GM10266 (cell line): ENCODE measurements around the gene PPP4R4.
"Not testable (repeated sequence)": the region's sequence is repeated elsewhere in the genome, so short reads cannot be mapped to it uniquely, and the experiment has no call there.

ENCODE experiments used
- DNase-seq: peaks from one replicate; pipeline ENCODE4 v3.0.0; 2012; ENCODE audit errors: extremely low spot score
- TF ChIP-seq, protein P1 (sequence below): IDR thresholded peaks from 2 replicates; pipeline ENCODE4 v1.5.1; 2012; ENCODE audit warnings: mild to moderate bottlenecking, low read depth; ENCODE audit not compliant: control insufficient read depth, insufficient read depth; ENCODE audit errors: missing control alignments

Gene PPP4R4

DNA sequence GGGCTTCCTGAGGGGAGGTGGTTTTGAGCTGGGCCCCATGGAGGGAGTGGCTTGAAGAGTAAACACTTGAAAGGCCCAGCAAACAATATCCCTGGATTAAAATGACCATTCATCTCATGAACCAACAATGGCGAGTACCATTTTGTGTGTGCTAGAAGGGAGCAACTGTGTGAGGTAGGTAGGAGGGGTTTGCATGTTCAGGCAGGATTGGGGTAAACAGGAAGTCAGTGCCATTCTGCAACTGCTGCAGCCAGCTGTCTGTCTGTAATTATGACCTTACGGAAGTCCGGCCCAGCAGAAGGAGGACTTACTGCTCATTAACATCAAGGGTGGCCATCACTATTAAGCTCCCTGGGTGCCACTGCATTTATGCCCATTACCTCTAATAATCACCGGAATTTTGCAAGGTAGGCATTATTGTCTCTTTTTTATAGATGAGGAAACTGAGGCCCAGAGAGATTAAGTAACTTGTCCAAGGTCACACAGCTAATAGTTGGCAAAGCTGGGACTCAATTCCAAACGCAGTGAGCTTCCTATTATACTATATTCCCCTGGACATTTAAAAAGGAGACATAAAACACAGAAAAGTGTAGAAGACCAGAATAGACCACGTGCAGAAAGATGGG lies 28.1 kb upstream of the PPP4R4 start:
- TF ChIP-seq, protein P1, sequence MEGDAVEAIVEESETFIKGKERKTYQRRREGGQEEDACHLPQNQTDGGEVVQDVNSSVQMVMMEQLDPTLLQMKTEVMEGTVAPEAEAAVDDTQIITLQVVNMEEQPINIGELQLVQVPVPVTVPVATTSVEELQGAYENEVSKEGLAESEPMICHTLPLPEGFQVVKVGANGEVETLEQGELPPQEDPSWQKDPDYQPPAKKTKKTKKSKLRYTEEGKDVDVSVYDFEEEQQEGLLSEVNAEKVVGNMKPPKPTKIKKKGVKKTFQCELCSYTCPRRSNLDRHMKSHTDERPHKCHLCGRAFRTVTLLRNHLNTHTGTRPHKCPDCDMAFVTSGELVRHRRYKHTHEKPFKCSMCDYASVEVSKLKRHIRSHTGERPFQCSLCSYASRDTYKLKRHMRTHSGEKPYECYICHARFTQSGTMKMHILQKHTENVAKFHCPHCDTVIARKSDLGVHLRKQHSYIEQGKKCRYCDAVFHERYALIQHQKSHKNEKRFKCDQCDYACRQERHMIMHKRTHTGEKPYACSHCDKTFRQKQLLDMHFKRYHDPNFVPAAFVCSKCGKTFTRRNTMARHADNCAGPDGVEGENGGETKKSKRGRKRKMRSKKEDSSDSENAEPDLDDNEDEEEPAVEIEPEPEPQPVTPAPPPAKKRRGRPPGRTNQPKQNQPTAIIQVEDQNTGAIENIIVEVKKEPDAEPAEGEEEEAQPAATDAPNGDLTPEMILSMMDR, result no peak
- DNase-seq, result no peak

DNA sequence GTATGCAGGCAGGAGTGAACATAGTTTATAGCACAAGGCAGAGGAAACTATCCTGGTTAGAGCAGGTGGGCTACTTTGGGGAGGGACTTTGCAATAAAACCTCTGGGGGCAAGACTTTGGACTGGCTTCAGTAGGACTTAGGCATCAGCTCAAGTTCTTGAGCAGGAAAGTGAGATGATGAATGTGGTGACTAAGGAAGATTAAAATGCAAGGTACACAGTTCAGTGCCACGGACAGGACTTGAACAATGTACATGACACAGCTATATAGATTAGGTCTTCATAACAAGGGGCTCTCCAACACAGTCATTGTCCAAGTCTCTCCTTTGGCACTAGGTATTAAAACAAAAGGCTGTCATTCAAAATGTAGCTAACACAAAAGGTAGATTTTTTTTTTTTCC lies 21.4 kb upstream of the PPP4R4 start:
- DNase-seq, result no peak
- TF ChIP-seq, protein P1, result no peak

DNA sequence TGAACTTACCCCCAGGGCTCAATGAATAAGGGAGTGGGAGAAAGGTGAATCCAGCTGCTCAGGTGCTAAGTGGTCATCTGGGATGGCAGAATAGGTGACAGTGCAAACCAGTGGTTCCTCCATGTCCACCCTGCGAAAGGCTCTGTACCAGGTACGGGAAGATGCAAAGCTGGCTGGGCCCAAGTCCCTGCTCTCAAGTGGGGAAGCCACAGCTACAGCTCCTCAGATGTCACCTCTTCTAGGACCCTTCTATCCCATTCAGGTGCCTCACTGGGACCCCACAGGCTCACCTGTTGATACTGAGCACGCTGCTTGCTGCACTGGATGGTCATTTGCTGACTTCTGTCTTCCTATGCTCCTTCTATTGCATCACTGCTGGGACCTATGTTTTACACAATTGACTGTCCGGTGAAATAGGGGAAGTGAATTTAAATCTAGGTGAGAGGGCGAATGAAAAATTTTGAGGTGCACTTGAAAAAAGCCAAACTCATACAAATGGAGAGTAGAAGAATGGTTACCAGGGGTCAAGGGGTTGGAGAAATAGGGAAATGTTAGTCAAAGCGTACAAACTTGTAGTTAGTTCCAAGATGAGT lies 20.3 kb upstream of the PPP4R4 start:
- TF ChIP-seq, protein P1, result no peak
- no peak for DNase-seq

DNA sequence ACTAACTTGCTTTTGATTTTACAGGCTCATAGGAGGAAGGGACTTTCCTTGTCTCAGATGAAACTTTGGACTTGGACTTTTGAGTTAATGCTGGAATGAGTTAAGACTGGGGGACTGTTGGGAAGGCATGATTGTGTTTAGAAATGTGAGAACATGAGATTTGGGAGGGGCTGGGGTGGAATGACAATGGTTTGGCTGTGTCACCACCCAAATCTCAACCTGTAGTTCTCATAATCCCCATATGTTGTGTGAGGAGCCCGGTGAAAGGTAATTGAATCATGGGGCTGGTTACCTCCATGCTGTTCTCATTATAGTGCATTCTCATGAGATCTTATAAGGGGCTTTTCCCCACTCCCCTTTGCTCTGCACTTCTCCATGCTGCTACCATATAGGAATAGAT lies 18.0 kb upstream of the PPP4R4 start:
- DNase-seq, result not testable (repeated sequence)

DNA sequence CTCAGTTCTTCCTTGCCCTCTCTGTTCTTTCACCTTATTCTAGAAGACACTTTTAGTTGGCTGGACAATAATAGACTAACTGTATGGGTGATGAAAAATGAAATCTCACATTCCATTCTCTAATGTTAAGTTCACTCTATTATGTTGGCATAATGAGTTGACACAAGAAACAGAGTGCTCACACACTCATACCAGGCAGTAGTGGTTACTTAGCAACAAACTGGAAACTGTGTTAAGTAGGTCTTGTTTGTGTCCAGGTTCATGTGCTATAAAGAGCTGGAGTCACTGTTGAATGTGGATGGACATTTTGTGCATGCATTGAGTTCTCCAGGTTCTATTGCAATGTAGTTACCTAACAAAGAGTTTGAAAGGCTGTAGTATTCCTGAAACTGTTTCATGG lies 16.9 kb upstream of the PPP4R4 start:
- DNase-seq, result no peak
- TF ChIP-seq, protein P1, result no peak

DNA sequence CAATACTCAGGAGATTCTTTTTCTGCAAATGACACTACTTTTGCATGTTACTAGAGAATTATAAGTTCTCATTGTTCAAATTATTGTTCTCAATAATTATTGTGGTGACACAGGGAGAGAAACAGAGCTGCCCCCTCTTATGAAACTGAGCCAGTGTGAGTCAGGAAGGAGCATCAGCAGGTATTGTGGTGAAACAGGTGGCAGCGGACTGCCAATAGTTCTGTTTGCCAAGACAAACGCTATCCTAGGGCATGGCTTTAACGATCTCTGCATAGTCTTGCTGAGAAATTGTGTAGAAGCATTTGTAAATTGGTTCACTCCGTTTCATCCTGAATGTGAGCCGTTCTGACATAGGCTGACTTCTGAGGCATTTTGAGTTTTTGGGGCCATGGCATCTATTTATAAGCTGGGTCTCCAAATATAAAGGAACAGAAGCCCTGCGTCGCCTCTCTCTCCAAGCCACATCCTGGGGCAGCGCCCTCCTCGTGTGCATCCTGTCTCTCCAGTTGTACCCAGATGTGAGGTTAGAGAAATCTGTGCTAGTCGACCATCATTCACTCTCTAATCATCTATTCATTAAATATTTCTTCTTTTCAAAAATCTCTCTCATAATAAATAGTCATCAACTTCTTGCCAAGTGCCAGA lies 15.8 kb upstream of the PPP4R4 start:
- TF ChIP-seq, protein P1, result no peak
- no peak for DNase-seq

DNA sequence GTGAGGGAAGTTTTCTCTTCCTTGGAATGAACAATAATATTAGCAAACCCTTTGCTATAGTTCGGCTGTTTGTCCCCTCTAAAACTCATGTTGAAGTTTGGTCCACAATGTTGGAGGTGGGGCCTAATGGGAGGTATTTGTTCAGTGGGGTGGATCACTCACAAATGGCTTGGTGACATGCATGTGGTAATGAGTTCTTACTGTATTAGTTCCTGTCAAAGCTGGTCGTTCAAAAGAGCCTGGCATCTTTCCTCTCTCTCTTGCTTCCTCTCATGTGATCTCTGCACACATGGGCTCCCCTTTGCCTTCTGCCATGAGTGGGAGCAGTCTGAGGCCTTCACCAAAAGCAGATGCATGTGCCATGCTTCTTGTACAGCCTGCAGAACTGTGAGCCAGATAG lies 13.1 kb upstream of the PPP4R4 start:
- TF ChIP-seq, protein P1, result no peak
- DNase-seq, result no peak
